ENCODE measurements around the gene HEBP2. TPM values are rescaled to one million over a fixed set of nuclear protein-coding genes. Genes with fewer than 3 reads are reported as not detected.

The HEBP2 gene
- total and polyA plus RNA-seq, 2 of the 13 experiments (the other 11 are each of a cell fraction or from before 2014, with no cell fraction given) = 16.0 to 72.8 TPM

Small RNA genes within 50 kb of the gene (microRNA-seq; reads per million reads assigned to microRNA genes)
- 38.8 reads per million, percentile 65 among the genes with 10 or more reads in this experiment for gene MIR3145

Small RNA genes within 50 kb of the gene (small RNA-seq; reads per million reads assigned to genes)
- gene AL031003.1 (ENCODE audit: insufficient read depth in 2 of 3, insufficient read length in 3 of 3, low read depth in 2 of 3, low replicate concordance in 1 of 3) = 0 reads per million in 3 experiments
- gene AL391669.1 (ENCODE audit: insufficient read depth in 2 of 3, insufficient read length in 3 of 3, low read depth in 2 of 3, low replicate concordance in 1 of 3) = 0 reads per million in 3 experiments
- 0.61 to 117 (median 114) reads per million in 3 experiments for gene MIR3145 (ENCODE audit: insufficient read depth in 2 of 3, insufficient read length in 3 of 3, low read depth in 2 of 3, low replicate concordance in 1 of 3)

Other genes starting within 250 kb of the HEBP2 start
- 0.60 and 0.97 TPM in 2 replicates for gene ARFGEF3, start 242.3 kb upstream of the HEBP2 start, total RNA-seq (2016; rRNA removed; fragmentation: Illumina TruSeq; extraction: Trizol)
- 2.6 and 2.9 TPM in 2 replicates for gene ARFGEF3, start 242.3 kb upstream of the HEBP2 start, polyA plus RNA-seq (2011; rRNA removed)
- gene PBOV1, start 185.7 kb upstream of the HEBP2 start, total RNA-seq (2016; rRNA removed; fragmentation: Illumina TruSeq; extraction: Trizol) = not detected in 2 replicates
- not detected in 2 replicates for gene PBOV1, start 185.7 kb upstream of the HEBP2 start, polyA plus RNA-seq (2011; rRNA removed)
- not detected in 2 replicates for gene SMIM28, start 26.3 kb upstream of the HEBP2 start, total RNA-seq (2016; rRNA removed; fragmentation: Illumina TruSeq; extraction: Trizol)
- gene SMIM28, start 26.3 kb upstream of the HEBP2 start, polyA plus RNA-seq (2011; rRNA removed) = not detected in 2 replicates
- 53.6 and 59.5 TPM in 2 replicates for gene NHSL1, start 95.3 kb downstream of the HEBP2 start, total RNA-seq (2016; rRNA removed; fragmentation: Illumina TruSeq; extraction: Trizol)
- 22.6 and 24.9 TPM in 2 replicates for gene NHSL1, start 95.3 kb downstream of the HEBP2 start, polyA plus RNA-seq (2011; rRNA removed)